ENCODE measurements around the gene FSCN2.

Gene FSCN2

GRCh38 chr17:81489998-81490992 is 37.9 kb upstream of the FSCN2 start:
- DNase-seq (ENCODE audit: low read depth, low spot score) = no peak

- no peak for DNase-seq (ENCODE audit: low read depth, low spot score)
Measured at GRCh38 chr17:81491181-81491581, 37.0 kb upstream of the FSCN2 start.

GRCh38 chr17:81491761-81492160 is 36.4 kb upstream of the FSCN2 start:
- DNase-seq (ENCODE audit: low read depth, low spot score) = no peak

DNA sequence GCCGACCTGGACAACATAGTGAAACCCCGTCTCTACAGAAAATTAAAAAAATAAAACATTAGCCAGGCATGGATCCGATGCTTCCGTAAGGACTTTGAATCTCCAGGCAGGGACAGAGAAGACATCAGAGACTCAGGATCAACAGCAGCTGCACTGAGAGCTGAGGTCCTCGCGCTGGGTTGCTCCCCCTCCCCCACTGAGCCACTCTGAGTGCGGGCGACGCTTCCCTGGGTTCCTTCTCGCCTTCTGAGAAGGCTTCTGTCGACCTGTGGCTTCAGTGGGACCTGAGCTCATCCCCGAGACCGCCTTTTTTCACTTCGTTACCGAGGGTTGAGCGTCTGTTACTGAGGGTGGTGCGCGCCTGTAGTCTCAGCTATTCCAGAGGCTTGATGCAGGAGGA is 36.0 kb upstream of the FSCN2 start:
- DNase-seq (ENCODE audit: low read depth, low spot score) = no peak

- no peak for DNase-seq (ENCODE audit: low read depth, low spot score)
Measured at GRCh38 chr17:81492706-81493105, 35.5 kb upstream of the FSCN2 start.

DNA sequence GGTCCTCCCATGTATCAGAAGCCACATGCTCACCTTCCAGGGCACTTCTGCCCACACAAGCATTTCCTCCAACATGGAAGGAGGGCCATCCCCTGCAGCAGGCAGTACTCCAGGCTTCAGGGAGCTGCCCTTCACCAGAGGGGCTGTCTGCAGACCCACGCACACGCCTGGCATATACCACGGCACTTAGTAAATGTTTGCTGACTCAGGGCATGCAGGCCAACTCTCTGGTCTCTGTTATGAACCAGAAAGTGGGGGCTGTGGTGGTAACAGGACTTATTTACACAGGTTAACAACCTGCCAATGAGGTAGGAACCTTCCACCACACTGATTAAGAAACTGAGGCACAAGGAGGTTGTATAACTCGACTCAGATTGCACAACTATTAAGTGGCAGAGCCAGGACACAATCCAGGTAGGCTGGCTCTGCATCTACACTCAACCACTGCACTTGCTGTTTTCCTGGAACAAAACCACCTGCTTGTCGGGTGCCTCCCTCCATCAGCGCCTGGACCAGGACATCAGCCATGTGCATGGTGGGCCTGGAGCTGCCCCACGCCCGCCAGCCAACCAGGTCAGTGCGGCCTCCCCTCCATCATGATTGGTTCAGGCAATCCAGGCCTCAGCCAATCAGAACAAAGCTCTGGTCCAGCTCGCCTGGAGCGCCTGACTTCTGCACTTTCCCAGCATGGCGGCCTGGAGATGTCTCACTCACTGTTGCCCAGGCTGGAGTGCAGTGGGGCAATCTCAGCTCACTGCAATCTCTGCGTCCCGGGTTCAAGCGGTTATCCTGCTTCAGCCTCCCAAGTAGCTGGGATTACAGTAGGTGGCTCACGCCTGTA is 34.8 kb upstream of the FSCN2 start:
- DNase-seq (ENCODE audit: low read depth, low spot score) = no peak

DNA sequence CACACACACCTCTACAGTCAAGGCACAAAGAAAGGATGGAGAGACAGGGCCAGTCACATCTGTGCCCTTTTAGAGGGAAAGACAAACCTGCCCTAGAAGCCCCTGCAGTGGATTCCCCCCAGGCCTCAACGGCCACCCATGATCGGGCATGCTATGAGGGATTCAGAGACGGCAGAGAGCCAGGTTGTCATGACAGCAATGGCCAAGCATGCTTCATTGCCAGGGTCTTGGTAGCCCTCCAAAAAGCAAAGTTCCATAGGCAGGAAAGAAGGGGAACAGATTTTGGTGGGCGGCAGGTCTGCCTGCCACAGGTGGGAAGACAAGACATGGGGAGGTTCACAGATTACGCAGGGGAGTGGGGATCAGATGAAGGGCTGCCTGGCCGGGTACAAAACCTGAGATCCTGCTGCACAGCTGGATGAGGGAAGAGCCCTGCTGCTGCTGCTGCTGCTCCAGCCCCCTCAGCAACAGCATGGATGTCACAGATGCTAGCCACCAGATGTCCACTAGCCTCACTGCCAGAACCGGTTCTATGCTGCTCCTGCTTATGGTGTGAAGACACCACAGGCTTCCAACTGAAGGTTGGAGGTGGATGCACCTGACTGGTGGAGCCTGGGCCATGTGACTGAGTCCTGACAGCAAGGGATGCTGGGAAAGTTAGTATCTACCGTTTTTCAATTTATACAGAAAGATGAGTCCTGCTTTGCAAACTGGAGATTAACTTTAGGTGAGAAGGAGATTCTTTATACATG is 33.4 kb upstream of the FSCN2 start:
- DNase-seq (ENCODE audit: low read depth, low spot score) = no peak

- DNase-seq (ENCODE audit: low read depth, low spot score) = no peak
Measured at GRCh38 chr17:81498953-81499600, 29.1 kb upstream of the FSCN2 start.

DNA sequence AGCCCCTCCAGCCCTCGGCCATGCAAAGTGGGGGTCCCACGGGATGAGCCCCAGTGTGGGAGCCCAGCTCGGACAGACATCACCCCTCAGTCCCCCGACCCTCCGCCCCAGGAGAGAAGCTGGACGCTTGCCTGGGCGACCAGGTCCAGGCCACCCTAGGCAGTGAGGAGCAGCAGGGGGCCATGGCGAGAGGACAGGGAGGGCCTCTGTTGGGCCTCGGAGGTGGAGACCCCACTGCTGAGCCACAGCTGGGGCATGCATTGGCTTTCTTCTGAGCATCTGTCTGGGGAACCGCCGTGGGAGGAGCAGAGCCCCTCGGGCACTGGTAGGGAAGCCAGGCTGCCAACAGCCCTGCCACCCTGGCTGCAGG is 28.6 kb upstream of the FSCN2 start:
- DNase-seq (ENCODE audit: low read depth, low spot score) = no peak

GRCh38 chr17:81500047-81500446 is 28.1 kb upstream of the FSCN2 start:
- DNase-seq (ENCODE audit: low read depth, low spot score) = no peak

- DNase-seq (ENCODE audit: low read depth, low spot score) = no peak
Measured at GRCh38 chr17:81502471-81503017, 25.6 kb upstream of the FSCN2 start.

- no peak for DNase-seq (ENCODE audit: low read depth, low spot score)
Measured at GRCh38 chr17:81503619-81504018, 24.6 kb upstream of the FSCN2 start.

DNA sequence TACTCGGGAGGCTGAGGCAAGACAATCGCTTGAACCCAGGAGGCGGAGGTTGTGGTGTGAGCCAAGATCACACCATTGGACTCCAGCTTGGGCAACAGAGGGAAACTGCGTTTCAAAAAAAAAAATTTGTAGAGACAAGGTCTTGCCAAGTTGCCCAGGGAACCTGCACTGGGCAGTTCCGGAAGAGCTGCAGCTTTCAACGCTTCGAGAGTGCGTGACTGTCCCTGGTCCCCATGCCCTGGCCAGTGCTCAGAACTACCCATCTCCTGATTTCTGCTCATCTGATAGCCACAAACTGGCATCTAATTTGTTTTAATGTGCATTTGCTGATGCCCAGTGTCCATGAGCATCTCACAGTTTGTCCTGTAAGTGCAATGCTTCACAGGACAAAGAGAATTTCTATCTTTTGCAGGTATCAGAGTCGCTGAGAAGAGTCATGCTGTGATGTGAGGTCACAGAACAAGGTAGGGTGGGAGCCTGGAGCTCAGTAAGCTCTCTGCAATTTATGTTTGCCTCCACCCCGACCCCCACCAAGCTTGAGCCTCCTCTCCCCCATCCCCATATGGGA is 19.5 kb upstream of the FSCN2 start:
- no peak for DNase-seq (ENCODE audit: low read depth, low spot score)

DNA sequence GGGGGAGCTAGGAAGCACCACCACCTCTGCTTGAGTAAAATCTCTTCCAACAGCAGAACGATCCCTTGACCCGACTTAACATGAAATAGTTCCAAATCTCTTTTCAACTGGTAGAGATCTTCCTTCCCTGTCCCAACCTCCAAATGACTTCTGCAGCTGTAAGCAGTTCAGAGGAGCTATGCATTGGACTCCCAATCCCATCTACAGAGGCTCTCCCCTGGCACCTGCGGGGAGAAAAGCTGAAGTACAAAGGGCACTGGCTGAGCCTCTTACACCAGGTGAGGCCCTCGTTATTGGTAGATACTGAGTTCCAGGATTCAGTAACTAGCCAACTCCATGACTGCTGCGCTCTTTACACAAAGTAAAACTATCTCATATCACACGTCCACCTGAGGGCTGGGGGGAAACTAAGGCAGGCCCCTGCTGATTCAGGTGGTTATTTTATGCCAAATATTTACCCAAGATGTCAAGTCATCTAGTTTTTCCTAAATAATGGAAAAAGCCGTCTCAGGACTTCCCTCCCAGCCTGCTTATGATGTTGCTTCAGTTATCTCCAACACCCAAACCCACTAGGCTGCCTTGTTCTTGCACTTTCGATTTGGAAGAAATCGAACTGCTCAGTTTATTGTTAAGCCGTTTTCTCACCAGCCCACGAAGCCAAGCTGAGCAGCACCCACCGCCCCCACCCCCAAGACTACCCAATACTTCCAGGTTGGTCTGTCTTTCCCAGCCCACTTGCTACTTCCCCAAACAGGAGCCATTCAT is 18.8 kb upstream of the FSCN2 start:
- DNase-seq (ENCODE audit: low read depth, low spot score) = no peak

- DNase-seq (ENCODE audit: low read depth, low spot score) = no peak
Measured at GRCh38 chr17:81509972-81510784, 18.0 kb upstream of the FSCN2 start.

- no peak for DNase-seq (ENCODE audit: low read depth, low spot score)
Measured at GRCh38 chr17:81510785-81511553, 17.2 kb upstream of the FSCN2 start.

DNA sequence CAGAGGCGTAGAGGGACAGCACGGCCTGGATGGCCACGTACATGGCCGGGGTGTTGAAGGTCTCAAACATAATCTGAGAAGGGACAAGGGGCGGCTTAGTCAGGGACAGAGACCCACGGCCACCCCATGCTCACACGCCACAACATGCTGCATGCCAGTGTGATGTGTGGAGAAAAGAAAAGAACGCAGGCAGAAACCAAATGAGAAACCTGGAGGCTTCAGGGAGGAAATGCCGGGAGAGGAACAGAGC is 16.7 kb upstream of the FSCN2 start:
- no peak for DNase-seq (ENCODE audit: low read depth, low spot score)

DNA sequence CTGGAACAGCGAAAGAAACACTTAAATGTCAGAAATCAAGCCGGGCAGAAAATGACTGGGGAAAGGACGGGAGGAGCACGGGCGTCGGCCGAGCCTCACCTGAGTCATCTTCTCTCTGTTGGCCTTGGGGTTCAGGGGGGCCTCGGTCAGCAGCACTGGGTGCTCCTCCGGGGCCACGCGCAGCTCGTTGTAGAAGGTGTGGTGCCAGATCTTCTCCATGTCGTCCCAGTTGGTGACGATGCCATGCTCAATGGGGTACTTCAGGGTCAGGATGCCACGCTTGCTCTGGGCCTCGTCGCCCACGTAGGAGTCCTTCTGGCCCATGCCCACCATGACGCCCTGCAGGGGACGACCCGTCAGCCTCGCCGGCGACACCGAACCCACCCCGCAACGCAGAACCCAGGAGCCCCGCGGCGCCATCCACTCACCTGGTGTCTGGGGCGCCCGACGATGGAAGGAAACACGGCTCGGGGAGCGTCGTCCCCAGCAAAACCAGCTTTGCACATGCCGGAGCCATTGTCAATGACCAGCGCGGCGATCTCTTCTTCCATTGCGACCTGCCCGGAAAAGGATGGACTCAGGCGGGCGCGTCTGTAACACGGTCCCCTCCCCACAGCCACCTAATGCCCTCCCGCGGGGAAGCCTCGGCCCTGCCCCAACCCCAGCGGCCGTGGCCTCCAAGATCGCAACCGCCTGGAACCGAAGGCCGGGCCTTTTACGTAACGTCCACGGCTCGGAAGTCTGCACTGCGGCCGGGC is 16.2 kb upstream of the FSCN2 start:
- no peak for DNase-seq (ENCODE audit: low read depth, low spot score)
